Upper lobe of left lung (tissue), 4 donors: ENCODE data around the gene ABHD17C.

Experiments
- CTCF ChIP-seq, 6 experiments: fragments of 450-650 bp in 4 of 6; fragments of 200-600 bp in 2 of 6; sonication (generic) in 2 of 6; IDR thresholded peaks; one replicate each; pipeline ENCODE4 v1.5.1; 2016 to 2019; ENCODE audit warnings: antibody characterized with exemption in 6 of 6
- EP300 ChIP-seq, 4 donors: sonication (generic); formaldehyde crosslinking; IDR thresholded peaks; one replicate each; pipeline ENCODE4 v1.5.1; 2017; ENCODE audit warnings: antibody characterized with exemption in 4 of 4, control low read depth in 2 of 4

- TF ChIP-seq CTCF (IDR thresholded peaks at IDR 0.05) (no peak), EP300 (IDR thresholded peaks at IDR 0.05) (no peak)
Observed at GRCh38 chr15:80750575-80750974, 55.5 kb downstream of the ABHD17C start.
